ENCODE results near the gene MLLT3.

Gene MLLT3

DNA sequence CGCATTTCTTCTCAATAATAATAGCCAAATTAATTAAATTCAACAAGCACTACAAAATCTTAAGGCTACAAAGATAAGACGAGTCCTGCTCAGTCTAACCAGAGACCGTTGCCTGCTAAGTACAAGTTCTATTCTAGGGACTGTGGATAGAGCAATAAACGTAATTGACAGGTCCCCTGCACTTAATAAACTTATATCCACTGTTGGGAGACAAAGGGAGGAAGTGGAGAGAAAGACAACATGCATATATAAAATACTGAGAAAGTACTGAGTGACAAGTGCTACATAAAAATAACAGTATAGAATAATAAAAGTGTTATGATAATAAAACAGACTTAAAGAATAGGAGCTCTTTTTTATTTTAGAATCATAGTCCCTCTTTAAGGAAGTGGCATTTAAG, 158.1 kb downstream of the MLLT3 start:
- H3K4me3 ChIP-seq (ENCODE audit: low read depth, low read length) = no peak overlapping the region
- TF ChIP-seq, protein P1, sequence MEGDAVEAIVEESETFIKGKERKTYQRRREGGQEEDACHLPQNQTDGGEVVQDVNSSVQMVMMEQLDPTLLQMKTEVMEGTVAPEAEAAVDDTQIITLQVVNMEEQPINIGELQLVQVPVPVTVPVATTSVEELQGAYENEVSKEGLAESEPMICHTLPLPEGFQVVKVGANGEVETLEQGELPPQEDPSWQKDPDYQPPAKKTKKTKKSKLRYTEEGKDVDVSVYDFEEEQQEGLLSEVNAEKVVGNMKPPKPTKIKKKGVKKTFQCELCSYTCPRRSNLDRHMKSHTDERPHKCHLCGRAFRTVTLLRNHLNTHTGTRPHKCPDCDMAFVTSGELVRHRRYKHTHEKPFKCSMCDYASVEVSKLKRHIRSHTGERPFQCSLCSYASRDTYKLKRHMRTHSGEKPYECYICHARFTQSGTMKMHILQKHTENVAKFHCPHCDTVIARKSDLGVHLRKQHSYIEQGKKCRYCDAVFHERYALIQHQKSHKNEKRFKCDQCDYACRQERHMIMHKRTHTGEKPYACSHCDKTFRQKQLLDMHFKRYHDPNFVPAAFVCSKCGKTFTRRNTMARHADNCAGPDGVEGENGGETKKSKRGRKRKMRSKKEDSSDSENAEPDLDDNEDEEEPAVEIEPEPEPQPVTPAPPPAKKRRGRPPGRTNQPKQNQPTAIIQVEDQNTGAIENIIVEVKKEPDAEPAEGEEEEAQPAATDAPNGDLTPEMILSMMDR (IDR thresholded peaks at IDR 0.05; ENCODE audit: borderline replicate concordance, insufficient read depth, low read depth, low read length) = no peak

DNA sequence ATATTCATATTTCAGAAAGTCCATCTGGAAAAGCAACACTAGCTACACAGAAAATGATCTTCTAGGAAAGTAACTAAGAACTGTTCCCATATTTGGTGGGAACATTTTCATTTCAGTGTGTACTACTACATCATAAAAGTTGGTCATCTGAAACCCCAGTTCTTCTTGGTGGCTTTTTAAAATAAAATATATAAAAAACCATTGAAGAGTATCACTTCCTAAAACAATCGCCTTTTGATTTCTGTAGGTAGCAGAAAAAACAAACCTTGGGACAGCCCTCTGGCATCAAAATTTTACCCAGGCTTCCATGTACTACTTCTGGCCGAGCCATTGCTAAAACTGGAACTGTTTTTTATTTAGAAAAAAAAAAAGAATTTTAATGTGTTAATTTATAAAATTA, 158.5 kb downstream of the MLLT3 start:
- H3K4me3 ChIP-seq (ENCODE audit: low read depth, low read length) = no peak overlapping the region
- TF ChIP-seq, protein P1 (IDR thresholded peaks at IDR 0.05; ENCODE audit: borderline replicate concordance, insufficient read depth, low read depth, low read length) = no peak

DNA sequence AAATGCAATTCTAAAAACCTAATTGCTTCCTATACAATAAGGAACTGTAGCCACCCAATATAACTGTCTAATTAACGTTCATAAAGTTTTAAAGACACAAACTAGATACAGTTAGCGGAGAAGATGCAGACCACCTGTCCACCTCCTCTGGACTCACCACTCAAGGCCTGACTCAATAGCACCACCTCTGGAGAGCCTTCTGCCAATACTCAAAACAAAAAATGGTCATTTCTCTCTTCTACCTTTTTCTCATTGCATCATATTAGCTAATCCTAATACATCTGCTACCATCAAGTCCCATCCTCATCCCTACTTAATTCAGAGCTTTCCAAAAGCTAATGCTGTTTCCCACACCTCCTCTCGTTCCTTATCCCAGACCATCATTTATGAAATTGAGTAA, 159.9 kb downstream of the MLLT3 start:
- H3K4me3 ChIP-seq (ENCODE audit: low read depth, low read length) = no peak overlapping the region
- TF ChIP-seq, protein P1 (IDR thresholded peaks at IDR 0.05; ENCODE audit: borderline replicate concordance, insufficient read depth, low read depth, low read length) = no peak

DNA sequence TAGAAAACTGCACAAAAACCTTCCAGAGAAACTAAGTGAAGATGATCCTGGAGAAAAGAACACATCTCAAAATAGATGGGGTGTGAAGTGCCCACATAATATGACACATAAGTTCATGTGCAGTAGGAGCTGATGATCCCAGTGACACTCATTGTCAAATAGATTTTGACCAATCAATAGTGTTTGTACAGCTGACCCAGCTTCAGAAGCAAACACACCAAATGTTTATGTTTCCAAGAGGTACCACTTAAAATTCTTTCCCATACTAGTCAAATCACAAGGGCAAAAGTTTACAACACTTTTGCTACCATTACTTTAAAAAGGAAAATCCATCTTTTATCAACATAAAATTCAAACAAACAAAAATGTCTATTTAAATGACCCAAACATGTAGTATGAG, 175.0 kb downstream of the MLLT3 start:
- TF ChIP-seq, protein P1 (IDR thresholded peaks at IDR 0.05; ENCODE audit: borderline replicate concordance, insufficient read depth, low read depth, low read length) = no peak
- H3K4me3 ChIP-seq (ENCODE audit: low read depth, low read length) = no peak overlapping the region

DNA sequence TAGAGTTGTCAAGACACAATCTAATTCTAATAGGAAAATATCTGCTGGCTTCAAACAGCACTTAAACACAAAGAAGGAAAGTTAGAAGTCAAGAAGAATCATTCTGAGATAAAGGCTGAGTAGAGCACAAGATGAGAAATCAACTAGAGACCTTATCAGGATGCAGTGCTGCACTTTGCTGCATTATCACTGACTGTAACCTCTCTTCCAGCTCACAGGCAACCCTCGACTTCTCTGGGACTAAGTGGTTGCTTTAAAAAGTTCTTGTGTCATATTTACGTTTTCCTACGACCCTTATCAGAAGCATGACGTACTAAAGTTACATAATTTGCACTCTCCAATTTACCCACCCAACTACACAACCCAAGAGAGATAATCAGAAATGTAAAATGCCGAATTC, 176.1 kb downstream of the MLLT3 start:
- TF ChIP-seq, protein P1 (IDR thresholded peaks at IDR 0.05; ENCODE audit: borderline replicate concordance, insufficient read depth, low read depth, low read length) = no peak
- H3K4me3 ChIP-seq (ENCODE audit: low read depth, low read length) = no peak overlapping the region

DNA sequence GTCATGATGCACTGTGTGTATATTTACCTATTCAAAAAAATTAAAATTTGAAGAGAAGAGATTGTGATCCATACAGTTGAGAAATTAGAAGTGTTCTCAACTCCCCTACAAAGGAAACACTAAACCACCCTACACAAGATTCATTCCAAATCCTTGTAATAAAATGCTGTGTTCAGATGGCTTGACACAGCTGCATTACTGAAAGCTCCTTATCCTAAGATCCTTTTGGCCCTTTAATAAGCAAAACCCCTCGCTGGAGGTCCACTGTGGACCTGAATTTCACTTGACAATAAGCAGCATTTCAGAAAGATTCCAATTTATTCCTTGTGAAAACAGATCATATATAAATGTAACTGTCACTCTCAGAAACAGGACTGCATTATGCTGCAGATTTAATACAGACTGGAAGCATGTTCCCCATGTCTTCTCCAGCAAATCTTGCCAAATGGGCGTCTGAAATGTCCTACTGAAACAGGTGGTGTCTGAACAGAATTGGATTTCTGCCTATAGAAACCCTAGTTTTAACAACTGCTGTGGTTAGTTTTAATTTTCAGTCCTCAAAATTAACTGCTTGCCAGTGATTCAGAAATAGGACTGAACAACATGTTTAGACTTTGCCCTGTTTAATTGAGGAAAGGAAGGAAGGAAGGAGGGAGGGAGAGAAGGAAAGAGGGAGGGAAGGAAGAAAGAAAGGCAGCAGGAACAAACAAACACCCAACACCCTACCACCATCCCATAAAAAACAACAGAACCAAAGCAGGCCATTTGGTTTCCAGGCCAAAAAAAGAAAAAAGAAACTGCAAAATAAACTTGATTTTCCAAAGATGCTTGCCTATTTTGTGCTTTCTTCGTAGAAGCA, 179.6 kb downstream of the MLLT3 start:
- no peak overlapping the region for H3K4me3 ChIP-seq (ENCODE audit: low read depth, low read length)
- TF ChIP-seq, protein P1 (IDR thresholded peaks at IDR 0.05; ENCODE audit: borderline replicate concordance, insufficient read depth, low read depth, low read length) = no peak
